TTC549 (cell line): ENCODE measurements around the gene NAXD.
"Not testable (repeated sequence)": the region's sequence is repeated elsewhere in the genome, so short reads cannot be mapped to it uniquely, and the experiment has no call there.

ENCODE experiments used
- FAIRE-seq: peaks from 2 replicates; lab custom pipeline; 2012; peaks lifted over from hg19 to GRCh38; lab: Jason Lieb, UNC

NAXD gene

GRCh38 chr13:110644892-110645521 lies 29.7 kb downstream of the NAXD start:
- FAIRE-seq, result no peak

- FAIRE-seq, result no peak
Observed at GRCh38 chr13:110645750-110646149, 30.4 kb downstream of the NAXD start.

GRCh38 chr13:110646442-110647364 lies 31.4 kb downstream of the NAXD start:
- FAIRE-seq, result no peak

GRCh38 chr13:110647365-110647737 lies 32.0 kb downstream of the NAXD start:
- FAIRE-seq, result no peak

- FAIRE-seq, result no peak
Observed at GRCh38 chr13:110648146-110648819, 32.9 kb downstream of the NAXD start.

- FAIRE-seq, result no peak
Observed at GRCh38 chr13:110648848-110649421, 33.6 kb downstream of the NAXD start.

- FAIRE-seq, result no peak
Observed at GRCh38 chr13:110649551-110649950, 34.2 kb downstream of the NAXD start.

- no peak for FAIRE-seq
Observed at GRCh38 chr13:110650436-110650835, 35.1 kb downstream of the NAXD start.

GRCh38 chr13:110651271-110651670 lies 35.9 kb downstream of the NAXD start:
- no peak for FAIRE-seq

GRCh38 chr13:110651726-110652230 lies 36.4 kb downstream of the NAXD start:
- no peak for FAIRE-seq

GRCh38 chr13:110652231-110652730 lies 36.9 kb downstream of the NAXD start:
- FAIRE-seq, result no peak

- FAIRE-seq, result no peak
Observed at GRCh38 chr13:110652764-110653163, 37.4 kb downstream of the NAXD start.

- FAIRE-seq, result no peak
Observed at GRCh38 chr13:110653271-110653670, 37.9 kb downstream of the NAXD start.

GRCh38 chr13:110653851-110654250 lies 38.5 kb downstream of the NAXD start:
- FAIRE-seq, result no peak

- no peak for FAIRE-seq
Observed at GRCh38 chr13:110657196-110657595, 41.9 kb downstream of the NAXD start.

- not testable (repeated sequence) for FAIRE-seq
Observed at GRCh38 chr13:110658218-110658911, 43.0 kb downstream of the NAXD start.

- FAIRE-seq, result no peak
Observed at GRCh38 chr13:110661256-110661655, 45.9 kb downstream of the NAXD start.

- FAIRE-seq, result no peak
Observed at GRCh38 chr13:110662091-110662490, 46.7 kb downstream of the NAXD start.

- FAIRE-seq, result no peak
Observed at GRCh38 chr13:110662777-110663443, 47.6 kb downstream of the NAXD start.

- no peak for FAIRE-seq
Observed at GRCh38 chr13:110663491-110663890, 48.1 kb downstream of the NAXD start.

- no peak for FAIRE-seq
Observed at GRCh38 chr13:110664041-110664440, 48.7 kb downstream of the NAXD start.
